Activated naive CD4-positive, alpha-beta T cell treated with anti-CD3 and anti-CD28 coated beads, Interleukin-2, amount 10 ng/mL, durations not matched to agents 7 days and 5 days (primary cell): ENCODE measurements around the gene VPS9D1.

Experiments
- CTCF ChIA-PET: fragments of 350-600 bp; sonication (Branson Sonifier 250); formaldehyde crosslinking; loops from one replicate; lab custom pipeline; 2021; ENCODE audit warnings: antibody characterized with exemption; lab: Charles Lee
- DNase-seq: peaks from one replicate; pipeline ENCODE4 v3.0.0-alpha.2; 2020
- H3K27ac Mint-ChIP-seq: one replicate; pipeline ENCODE4 v1.8.0; 2021; ENCODE audit warnings: mild to moderate bottlenecking, moderate library complexity, mixed read lengths
- H3K27me3 Mint-ChIP-seq: one replicate; pipeline ENCODE4 v1.8.0; 2021; ENCODE audit warnings: mild to moderate bottlenecking, mixed read lengths
- H3K36me3 Mint-ChIP-seq: one replicate; pipeline ENCODE4 v1.8.0; 2021; ENCODE audit warnings: mixed read lengths
- H3K4me1 Mint-ChIP-seq: one replicate; pipeline ENCODE4 v1.8.0; 2021; ENCODE audit warnings: mixed read lengths
- H3K4me3 Mint-ChIP-seq: one replicate; pipeline ENCODE4 v1.8.0; 2021; ENCODE audit warnings: mild to moderate bottlenecking, moderate library complexity, mixed read lengths
- H3K9me3 Mint-ChIP-seq: one replicate; pipeline ENCODE4 v1.8.0; 2021; ENCODE audit warnings: mixed read lengths

Gene VPS9D1

GRCh38 chr16:89727406-89728120 is 6.9 kb upstream of the VPS9D1 start:
- peaks cover 52% of the 10 kb centered on the region for H3K4me1 Mint-ChIP-seq
- H3K9me3 Mint-ChIP-seq, result no peaks in the 10 kb centered on the region
- no peaks in the 10 kb centered on the region for H3K27me3 Mint-ChIP-seq
- no peak for DNase-seq
- no peak overlapping the region for H3K4me3 Mint-ChIP-seq
- CTCF ChIA-PET, result interaction anchor here (1.6 kb wide), 1 partner anchor 22 kb away, joined by 4 read pairs; no protein-coding TSS in a partner anchor
- peaks cover 63% of the 10 kb centered on the region for H3K36me3 Mint-ChIP-seq
- H3K27ac Mint-ChIP-seq, result no peak overlapping the region

- H3K9me3 Mint-ChIP-seq, result no peaks in the 10 kb centered on the region
- peaks cover 33% of the 10 kb centered on the region for H3K36me3 Mint-ChIP-seq
- H3K4me1 Mint-ChIP-seq, result peaks cover 49% of the 10 kb centered on the region
- peak overlapping the region; percentile 98 for H3K27ac Mint-ChIP-seq
- peak; percentile 95 for DNase-seq
- CTCF ChIA-PET, result interaction anchor here (0.6 to 3.3 kb wide), 9 partner anchors 12 to 138 kb away, joined by 3 to 14 read pairs (median 4); no protein-coding TSS in a partner anchor
- H3K4me3 Mint-ChIP-seq, result peak overlapping the region; percentile 91
- peaks cover 9% of the 10 kb centered on the region for H3K27me3 Mint-ChIP-seq
Observed at GRCh38 chr16:89723279-89724250, 2.9 kb upstream of the VPS9D1 start.

GRCh38 chr16:89722392-89723278 is 1.9 kb upstream of the VPS9D1 start:
- H3K36me3 Mint-ChIP-seq, result peaks cover 29% of the 10 kb centered on the region
- DNase-seq, result peak; percentile 90
- no peaks in the 10 kb centered on the region for H3K9me3 Mint-ChIP-seq
- CTCF ChIA-PET, result interaction anchor here (3.1 to 3.3 kb wide), 2 partner anchors 17 to 23 kb away, joined by 12 to 14 read pairs; no protein-coding TSS in a partner anchor
- peak overlapping the region; percentile 98 for H3K27ac Mint-ChIP-seq
- peak overlapping the region; percentile 91 for H3K4me3 Mint-ChIP-seq
- H3K4me1 Mint-ChIP-seq, result peaks cover 51% of the 10 kb centered on the region
- peaks cover 9% of the 10 kb centered on the region for H3K27me3 Mint-ChIP-seq

GRCh38 chr16:89721546-89722391 is 1.1 kb upstream of the VPS9D1 start:
- Mint-ChIP-seq H3K9me3 (no peaks in the 10 kb centered on the region), H3K4me3 (peak overlapping the region; percentile 91), H3K27me3 (peaks cover 9% of the 10 kb centered on the region), H3K27ac (peak overlapping the region; percentile 98), H3K4me1 (peaks cover 42% of the 10 kb centered on the region), H3K36me3 (peaks cover 28% of the 10 kb centered on the region)
- CTCF ChIA-PET, result interaction anchor here (3.1 to 3.3 kb wide), 2 partner anchors 16 to 22 kb away, joined by 12 to 14 read pairs; no protein-coding TSS in a partner anchor
- DNase-seq, result peak; percentile 92

GRCh38 chr16:89720551-89720812 is 216 bp downstream of the VPS9D1 start:
- H3K9me3 Mint-ChIP-seq, result no peaks in the 10 kb centered on the region
- peaks cover 37% of the 10 kb centered on the region for H3K4me1 Mint-ChIP-seq
- H3K36me3 Mint-ChIP-seq, result peaks cover 30% of the 10 kb centered on the region
- peak overlapping the region; percentile 72 for H3K4me3 Mint-ChIP-seq
- peak; percentile 51 for DNase-seq
- peaks cover 9% of the 10 kb centered on the region for H3K27me3 Mint-ChIP-seq
- no peak overlapping the region for H3K27ac Mint-ChIP-seq
- CTCF ChIA-PET, result interaction anchor here (1.3 to 3.7 kb wide), 2 partner anchors 12 to 14 kb away, joined by 3 to 13 read pairs; no protein-coding TSS in a partner anchor

- Mint-ChIP-seq H3K4me1 (peaks cover 29% of the 10 kb centered on the region), H3K9me3 (no peaks in the 10 kb centered on the region), H3K36me3 (peaks cover 15% of the 10 kb centered on the region), H3K4me3 (no peak overlapping the region), H3K27ac (peak overlapping the region; percentile 58), H3K27me3 (peaks cover 9% of the 10 kb centered on the region)
- DNase-seq, result no peak
- CTCF ChIA-PET, result interaction anchor here (3.7 kb wide), 1 partner anchor 11 kb away, joined by 13 read pairs; no protein-coding TSS in a partner anchor
Observed at GRCh38 chr16:89717688-89718505, 2.8 kb downstream of the VPS9D1 start.

GRCh38 chr16:89716916-89717687 is 3.6 kb downstream of the VPS9D1 start:
- Mint-ChIP-seq H3K9me3 (no peaks in the 10 kb centered on the region), H3K36me3 (peaks cover 9% of the 10 kb centered on the region), H3K4me1 (peaks cover 33% of the 10 kb centered on the region), H3K27ac (no peak overlapping the region), H3K27me3 (peaks cover 9% of the 10 kb centered on the region), H3K4me3 (no peak overlapping the region)
- no peak for DNase-seq
- CTCF ChIA-PET, result interaction anchor here (0.6 to 3.7 kb wide), 2 partner anchors 10 to 11 kb away, joined by 3 to 13 read pairs; no protein-coding TSS in a partner anchor

GRCh38 chr16:89716493-89716892 is 4.2 kb downstream of the VPS9D1 start:
- Mint-ChIP-seq H3K9me3 (no peaks in the 10 kb centered on the region), H3K4me1 (peaks cover 33% of the 10 kb centered on the region), H3K4me3 (no peak overlapping the region), H3K27ac (no peak overlapping the region), H3K27me3 (peaks cover 9% of the 10 kb centered on the region), H3K36me3 (peaks cover 9% of the 10 kb centered on the region)
- CTCF ChIA-PET, result interaction anchor here (0.6 kb wide), 1 partner anchor 10 kb away, joined by 3 read pairs; no protein-coding TSS in a partner anchor
- DNase-seq, result no peak

- no peak for DNase-seq
- no peak overlapping the region for H3K27ac Mint-ChIP-seq
- H3K4me3 Mint-ChIP-seq, result peak overlapping the region; percentile 69
- peaks cover 10% of the 10 kb centered on the region for H3K4me1 Mint-ChIP-seq
- H3K36me3 Mint-ChIP-seq, result peaks cover 6% of the 10 kb centered on the region
- no peaks in the 10 kb centered on the region for H3K27me3 Mint-ChIP-seq
- H3K9me3 Mint-ChIP-seq, result no peaks in the 10 kb centered on the region
- CTCF ChIA-PET, result interaction anchor here (0.6 kb wide), 1 partner anchor 80 kb away, joined by 3 read pairs; no protein-coding TSS in a partner anchor
Observed at GRCh38 chr16:89712274-89712781, 8.4 kb downstream of the VPS9D1 start.

GRCh38 chr16:89711601-89712273 is 9.0 kb downstream of the VPS9D1 start:
- Mint-ChIP-seq H3K27ac (no peak overlapping the region), H3K36me3 (peaks cover 3% of the 10 kb centered on the region), H3K9me3 (no peaks in the 10 kb centered on the region), H3K27me3 (no peaks in the 10 kb centered on the region), H3K4me3 (peak overlapping the region; percentile 69), H3K4me1 (peaks cover 10% of the 10 kb centered on the region)
- CTCF ChIA-PET, result no interaction called here
- DNase-seq, result peak; percentile 82
